Measurements from ENCODE around the gene GPX4.

DNA sequence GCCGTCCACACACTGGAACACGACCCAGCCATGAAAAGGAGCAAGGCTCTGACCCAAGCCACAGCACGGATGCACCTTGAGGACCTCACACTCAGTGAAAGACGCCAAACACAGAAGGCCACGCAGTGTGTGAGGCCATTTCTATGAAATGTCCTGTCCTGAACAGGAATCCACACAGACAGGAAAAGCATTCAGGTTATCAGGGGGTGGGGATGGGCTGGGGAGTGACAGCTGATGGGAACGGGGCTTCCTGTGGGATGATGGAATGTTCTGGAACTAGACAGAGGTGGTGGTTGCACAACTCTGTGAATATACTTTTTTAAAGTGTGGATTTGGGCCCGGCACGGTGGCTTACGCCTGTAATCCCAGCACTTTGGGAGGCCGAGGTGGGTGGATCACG lies 30.6 kb downstream of the GPX4 start:
- no peak for TF ChIP-seq SMC3 (IDR thresholded peaks at IDR 0.05; ENCODE audit: low read depth, low read length)
- no peak for TF ChIP-seq RAD21 (IDR thresholded peaks at IDR 0.05; ENCODE audit: low read length)
- TF ChIP-seq POLR2AphosphoS5 (IDR thresholded peaks at IDR 0.05; ENCODE audit: low read depth, low read length), result no peak
- no peak for TF ChIP-seq CTCF (IDR thresholded peaks at IDR 0.05)
- TF ChIP-seq FOXJ3 (CRISPR knock-in tag; IDR thresholded peaks at IDR 0.05), result no peak
- TF ChIP-seq, protein P1, sequence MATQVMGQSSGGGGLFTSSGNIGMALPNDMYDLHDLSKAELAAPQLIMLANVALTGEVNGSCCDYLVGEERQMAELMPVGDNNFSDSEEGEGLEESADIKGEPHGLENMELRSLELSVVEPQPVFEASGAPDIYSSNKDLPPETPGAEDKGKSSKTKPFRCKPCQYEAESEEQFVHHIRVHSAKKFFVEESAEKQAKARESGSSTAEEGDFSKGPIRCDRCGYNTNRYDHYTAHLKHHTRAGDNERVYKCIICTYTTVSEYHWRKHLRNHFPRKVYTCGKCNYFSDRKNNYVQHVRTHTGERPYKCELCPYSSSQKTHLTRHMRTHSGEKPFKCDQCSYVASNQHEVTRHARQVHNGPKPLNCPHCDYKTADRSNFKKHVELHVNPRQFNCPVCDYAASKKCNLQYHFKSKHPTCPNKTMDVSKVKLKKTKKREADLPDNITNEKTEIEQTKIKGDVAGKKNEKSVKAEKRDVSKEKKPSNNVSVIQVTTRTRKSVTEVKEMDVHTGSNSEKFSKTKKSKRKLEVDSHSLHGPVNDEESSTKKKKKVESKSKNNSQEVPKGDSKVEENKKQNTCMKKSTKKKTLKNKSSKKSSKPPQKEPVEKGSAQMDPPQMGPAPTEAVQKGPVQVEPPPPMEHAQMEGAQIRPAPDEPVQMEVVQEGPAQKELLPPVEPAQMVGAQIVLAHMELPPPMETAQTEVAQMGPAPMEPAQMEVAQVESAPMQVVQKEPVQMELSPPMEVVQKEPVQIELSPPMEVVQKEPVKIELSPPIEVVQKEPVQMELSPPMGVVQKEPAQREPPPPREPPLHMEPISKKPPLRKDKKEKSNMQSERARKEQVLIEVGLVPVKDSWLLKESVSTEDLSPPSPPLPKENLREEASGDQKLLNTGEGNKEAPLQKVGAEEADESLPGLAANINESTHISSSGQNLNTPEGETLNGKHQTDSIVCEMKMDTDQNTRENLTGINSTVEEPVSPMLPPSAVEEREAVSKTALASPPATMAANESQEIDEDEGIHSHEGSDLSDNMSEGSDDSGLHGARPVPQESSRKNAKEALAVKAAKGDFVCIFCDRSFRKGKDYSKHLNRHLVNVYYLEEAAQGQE (IDR thresholded peaks at IDR 0.05; ENCODE audit: low read depth, low read length), result no peak
- no peak for TF ChIP-seq RCOR1 (IDR thresholded peaks at IDR 0.05; ENCODE audit: low read length)
